GM19438 (cell line): ENCODE measurements around the gene TEX54.

Experiments
- ATAC-seq: cut with Tn5 transposase; IDR thresholded peaks from one replicate; pipeline ENCODE4 v1.9.1; 2021; ENCODE audit warnings: low read depth; ENCODE audit not compliant: unreplicated experiment

Gene TEX54

DNA sequence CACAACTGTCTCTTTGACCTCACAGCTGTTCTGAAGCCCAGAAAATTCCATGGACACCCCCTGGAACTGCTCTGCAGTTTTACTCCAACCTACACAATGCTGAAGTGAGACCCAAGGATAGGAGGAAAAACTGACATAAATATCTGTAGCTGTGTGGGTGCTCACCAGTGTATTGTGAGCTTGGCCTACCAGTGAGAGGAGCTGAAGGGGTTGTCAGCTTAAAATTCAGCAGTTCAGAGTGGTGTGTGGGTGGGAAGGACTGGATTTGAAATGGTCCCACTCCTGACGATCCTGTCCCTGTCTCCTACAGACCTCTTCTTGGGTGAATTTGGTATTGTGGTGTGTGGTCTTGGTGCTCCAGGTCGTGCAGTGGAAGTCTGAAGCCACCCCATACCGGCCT is 43.1 kb downstream of the TEX54 start:
- no peak for ATAC-seq

DNA sequence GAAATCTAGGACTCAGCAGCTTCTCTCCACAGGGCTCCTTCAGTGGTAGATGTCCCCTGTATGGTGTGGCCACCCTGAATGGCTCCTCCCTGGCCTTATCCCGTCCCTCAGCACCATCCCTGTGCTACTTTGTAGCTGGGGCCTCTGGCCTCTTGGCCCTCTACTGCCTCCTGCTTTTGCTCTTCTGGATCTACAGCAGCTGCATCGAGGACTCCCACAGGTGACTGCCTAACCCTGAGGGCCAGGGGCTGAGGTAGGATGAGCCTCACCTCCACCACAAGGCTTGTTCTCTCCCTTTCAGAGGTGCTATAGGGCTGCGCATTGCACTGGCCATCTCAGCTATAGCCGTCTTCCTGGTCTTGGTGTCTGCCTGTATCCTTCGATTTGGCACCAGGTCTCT is 43.6 kb downstream of the TEX54 start:
- ATAC-seq: no peak

DNA sequence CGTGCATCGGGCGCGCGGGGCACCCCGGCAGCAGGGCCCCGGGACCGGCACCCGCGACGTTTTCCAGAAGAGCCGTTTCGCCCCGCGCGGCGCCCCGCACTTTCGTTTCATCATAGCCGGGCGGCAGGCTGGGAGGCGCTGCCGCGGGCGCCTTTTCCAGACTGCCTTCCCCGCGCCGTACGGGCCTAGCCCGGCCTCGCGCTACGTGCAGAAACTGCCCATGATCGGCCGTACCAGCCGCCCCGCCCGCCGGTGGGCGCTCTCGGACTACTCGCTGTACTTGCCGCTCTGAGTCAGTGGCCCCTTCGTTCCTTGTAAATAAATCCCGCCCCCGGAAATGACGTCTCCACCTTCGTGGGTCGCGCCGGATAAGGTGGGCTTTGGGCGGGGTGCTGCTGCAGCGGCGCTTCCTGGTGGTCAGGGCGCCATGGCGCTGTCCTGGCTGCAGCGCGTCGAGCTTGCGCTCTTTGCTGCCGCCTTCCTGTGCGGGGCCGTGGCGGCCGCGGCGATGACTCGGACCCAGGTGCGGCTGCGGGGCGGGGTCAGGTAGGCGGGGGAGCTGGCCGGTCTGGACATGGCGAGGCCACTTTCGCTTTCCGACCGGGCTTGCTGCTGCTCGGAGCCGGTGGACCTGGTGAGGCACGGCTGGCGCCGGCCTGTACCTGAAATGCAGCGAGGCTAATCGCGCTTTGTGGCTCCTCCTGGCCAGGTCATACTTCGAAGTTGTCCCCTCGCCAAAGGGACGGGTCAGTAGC is 45.5 kb downstream of the TEX54 start, which contains the start of gene TMEM179B:
Gene TMEM179B (plus strand): TSS at position 398 of the 755 bp plus-strand sequence. CDS start 30 bp downstream, at position 428.
- peak; percentile 73 for ATAC-seq

DNA sequence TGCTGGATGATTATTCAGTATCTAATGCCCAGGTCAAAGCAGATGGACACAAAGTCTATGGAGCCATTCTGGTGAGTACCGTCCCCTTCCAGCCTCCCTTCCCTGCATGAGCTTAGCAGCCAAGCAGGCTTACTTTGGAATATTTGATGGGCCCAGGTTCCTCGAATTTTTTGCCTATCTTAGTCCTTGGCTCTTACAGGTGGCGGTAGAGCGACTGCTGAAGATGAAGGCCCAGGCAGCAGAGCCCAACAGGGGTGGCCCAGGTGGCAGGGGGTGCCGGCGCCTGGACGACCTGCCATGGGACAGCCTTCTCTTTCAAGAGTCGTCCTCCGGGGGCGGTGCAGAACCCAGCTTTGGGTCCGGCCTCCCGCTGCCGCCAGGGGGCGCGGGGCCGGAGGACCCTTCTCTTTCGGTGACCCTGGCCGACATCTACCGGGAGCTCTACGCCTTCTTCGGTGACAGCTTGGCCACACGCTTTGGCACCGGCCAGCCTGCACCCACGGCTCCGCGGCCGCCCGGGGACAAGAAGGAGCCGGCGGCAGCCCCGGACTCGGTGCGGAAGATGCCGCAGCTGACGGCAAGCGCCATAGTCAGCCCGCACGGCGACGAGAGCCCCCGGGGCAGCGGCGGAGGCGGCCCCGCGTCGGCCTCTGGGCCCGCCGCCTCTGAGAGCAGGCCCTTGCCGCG is 46.2 kb downstream of the TEX54 start:
- no peak for ATAC-seq

DNA sequence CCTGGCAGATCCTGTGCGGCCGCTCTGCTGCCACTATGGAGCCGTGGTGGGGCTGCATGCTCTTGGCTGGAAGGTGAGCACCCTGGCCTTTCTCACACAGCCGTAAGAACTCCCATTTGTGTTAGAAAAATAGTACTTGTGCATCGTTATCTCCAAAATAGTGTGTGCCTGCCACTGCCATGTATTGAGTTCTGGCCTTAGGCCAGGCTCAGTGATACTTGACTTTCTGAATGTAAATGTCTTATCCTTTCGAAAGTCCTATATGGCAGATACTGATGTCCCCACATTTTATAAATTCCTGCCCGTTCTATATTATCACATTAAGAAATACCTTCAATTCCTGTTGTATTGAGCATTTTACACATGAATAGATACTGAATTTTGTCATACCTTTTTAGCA is 49.9 kb downstream of the TEX54 start:
- no peak for ATAC-seq
